H1 (cell line): ENCODE measurements around the gene ARMH3. TPM values are rescaled to one million over a fixed set of nuclear protein-coding genes. Genes with fewer than 3 reads are reported as not detected.

Experiments
- CHD7 ChIP-seq: fragments of 300-600 bp; sonication (generic); IDR thresholded peaks from 2 replicates; pipeline ENCODE4 v1.7.1; 2012; ENCODE audit warnings: low read length, moderate library complexity, mild to moderate bottlenecking, inconsistent platforms; ENCODE audit not compliant: insufficient replicate concordance
- EZH2 ChIP-seq: fragments of 200-600 bp; sonication (generic); IDR thresholded peaks from 2 replicates; pipeline ENCODE4 v1.7.1; 2012; ENCODE audit warnings: low read depth, mild to moderate bottlenecking, moderate library complexity, low read length, inconsistent platforms; ENCODE audit not compliant: severe bottlenecking
- POU5F1 ChIP-seq: IDR thresholded peaks from 2 replicates; pipeline ENCODE4 v1.6.1; 2011; ENCODE audit warnings: low read depth, mild to moderate bottlenecking, low read length, moderate library complexity
- polyA plus RNA-seq, 7 experiments: library from polyadenylated mRNA; depleted of rRNA in 3 of 7; stranded (reverse) in 5 of 7; unstranded in 2 of 7; fragments of >200 nt in 5 of 7; fragments of 200-250 nt in 2 of 7; gene quantifications; 1 replicate in 5 of 7; 2 replicates in 1 of 7; 4 replicates in 1 of 7; pipeline versions ENCODE4 v1.2.1 to v1.2.3, GENCODE V29; 2011 to 2013; ENCODE audit warnings: missing spikeins in 2 of 7, mixed read lengths in 2 of 7
- total RNA-seq: library from RNA; stranded (reverse); fragmentation: NEBNext Ultra II Directional; extraction: Animal tissue kit (Norgen Biotek cat#: 25700); gene quantifications from 2 replicates; pipeline ENCODE4 v1.2.1, GENCODE V29; 2021

The ARMH3 gene
- total and polyA plus RNA-seq, 2 of the 8 experiments (the other 6 are each of a cell fraction or from before 2014, with no cell fraction given) = 11.6 to 18.3 TPM

GRCh38 chr10:101938305-101939007 lies 117.5 kb downstream of the ARMH3 start (continued):
- TF ChIP-seq CHD7 = no peak
- no peak for TF ChIP-seq POU5F1
- TF ChIP-seq EZH2 = no peak
